Upper lobe of left lung (tissue), 4 donors: ENCODE measurements around the gene UTF1.

Experiments used
- CTCF ChIP-seq, 6 experiments: fragments of 450-650 bp in 4 of 6; fragments of 200-600 bp in 2 of 6; sonication (generic) in 2 of 6; IDR thresholded peaks; one replicate each; pipeline ENCODE4 v1.5.1; 2016 to 2019; ENCODE audit warnings: antibody characterized with exemption in 6 of 6
- EP300 ChIP-seq, 4 donors: sonication (generic); formaldehyde crosslinking; IDR thresholded peaks; one replicate each; pipeline ENCODE4 v1.5.1; 2017; ENCODE audit warnings: antibody characterized with exemption in 4 of 4, control low read depth in 2 of 4

DNA sequence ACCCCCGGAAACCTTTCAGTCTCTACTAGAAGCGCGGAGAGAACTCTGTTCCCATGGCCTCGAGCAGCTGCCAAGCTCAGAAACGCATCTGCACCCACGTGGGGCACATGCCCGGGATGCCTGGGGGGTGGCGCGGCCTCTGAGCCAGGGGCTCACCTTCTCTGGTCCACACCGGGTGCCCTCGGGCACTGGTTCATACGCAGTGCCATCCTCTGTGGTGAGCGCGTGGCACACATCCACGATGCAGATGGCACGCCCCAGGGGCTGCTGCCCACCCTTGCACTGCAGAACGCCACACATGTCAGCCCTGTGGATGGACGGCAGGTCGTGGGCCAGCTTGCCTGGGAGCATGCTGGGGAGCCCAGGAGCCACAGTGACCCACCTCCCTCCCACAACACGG is 40.2 kb downstream of the UTF1 start:
- no peak for TF ChIP-seq CTCF (IDR thresholded peaks at IDR 0.05)
- TF ChIP-seq EP300 (IDR thresholded peaks at IDR 0.05), result no peak
